Glomerular endothelial cell (primary cell): ENCODE results near the gene CPNE4. TPM values are rescaled to one million over a fixed set of nuclear protein-coding genes. Genes with fewer than 3 reads are reported as not detected.

Source experiments
- DNase-seq: peaks from one replicate; pipeline ENCODE4 v3.0.0-alpha.2; 2011; ENCODE audit warnings: low read depth, low spot score; ENCODE audit errors: extremely low read depth
- total RNA-seq: library from RNA; depleted of rRNA; stranded (reverse); fragments of >200 nt; gene quantifications from 2 replicates; pipeline ENCODE4 v1.2.3, GENCODE V29; 2015

Gene CPNE4
- total RNA-seq, 1 donor from 2014 or later: not detected

DNA sequence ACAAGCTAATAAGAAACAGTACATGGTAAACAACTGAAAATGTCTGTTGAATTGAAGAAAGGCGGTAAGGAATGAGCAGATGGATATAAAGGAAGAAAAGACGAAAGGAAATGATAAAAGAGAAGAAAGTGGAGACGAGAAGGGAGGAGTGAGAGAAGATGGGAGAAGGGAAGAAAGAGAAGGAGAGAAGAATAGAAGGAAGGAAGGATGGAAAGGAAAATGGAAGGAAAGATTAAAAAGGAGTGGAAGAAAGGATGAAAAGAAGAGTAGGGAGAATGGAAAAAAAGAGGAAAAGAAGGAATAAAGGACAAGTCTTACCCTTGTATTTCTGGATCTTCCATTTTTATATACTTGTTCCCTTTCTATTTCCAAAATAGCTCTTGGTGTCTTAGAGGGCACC, 17.7 kb downstream of the CPNE4 start:
- DNase-seq: no peak

DNA sequence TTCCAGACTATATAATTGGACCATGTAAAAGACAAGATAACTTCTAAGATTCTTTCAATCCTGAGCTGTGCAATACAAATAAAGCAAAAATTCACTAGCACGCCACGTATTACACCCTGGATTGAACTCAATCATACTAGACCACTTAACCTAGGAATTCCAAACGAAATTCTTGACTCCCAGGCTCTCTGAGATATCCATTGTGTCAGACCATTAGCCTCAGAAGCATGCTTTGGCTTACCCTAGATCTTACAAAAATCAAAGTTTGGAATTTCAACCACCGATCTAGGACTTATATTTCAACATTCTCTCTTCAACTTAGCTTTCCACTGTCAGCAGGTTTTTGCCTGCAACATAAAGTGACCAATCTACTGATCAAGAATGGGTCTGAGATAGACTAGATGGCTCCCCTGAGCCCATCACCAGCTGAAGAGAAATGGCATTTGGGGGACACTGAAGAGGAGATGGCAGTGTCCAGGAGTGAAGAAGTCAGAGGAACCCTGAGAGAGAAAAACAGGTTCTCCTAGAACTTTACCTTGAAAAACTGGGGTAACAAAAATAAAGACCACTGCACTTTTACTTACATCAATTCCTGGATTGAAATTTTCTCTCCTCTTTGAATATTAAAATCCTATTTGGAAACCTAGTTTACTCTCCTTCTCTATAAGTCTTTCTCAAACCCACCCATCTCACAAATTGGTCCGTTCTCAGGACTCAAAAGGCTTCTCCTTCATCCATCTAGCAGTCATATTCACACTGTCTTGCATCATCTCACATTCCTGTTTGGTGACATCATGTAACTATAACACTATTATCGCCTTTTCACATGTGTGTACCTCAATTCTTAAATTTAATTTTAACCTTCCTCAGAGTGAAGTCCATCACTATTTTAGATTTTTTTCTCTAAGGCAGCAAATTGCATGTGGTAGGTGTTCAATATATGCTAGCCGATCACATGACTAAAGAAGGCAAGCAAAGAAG, 18.5 kb downstream of the CPNE4 start:
- no peak for DNase-seq

DNA sequence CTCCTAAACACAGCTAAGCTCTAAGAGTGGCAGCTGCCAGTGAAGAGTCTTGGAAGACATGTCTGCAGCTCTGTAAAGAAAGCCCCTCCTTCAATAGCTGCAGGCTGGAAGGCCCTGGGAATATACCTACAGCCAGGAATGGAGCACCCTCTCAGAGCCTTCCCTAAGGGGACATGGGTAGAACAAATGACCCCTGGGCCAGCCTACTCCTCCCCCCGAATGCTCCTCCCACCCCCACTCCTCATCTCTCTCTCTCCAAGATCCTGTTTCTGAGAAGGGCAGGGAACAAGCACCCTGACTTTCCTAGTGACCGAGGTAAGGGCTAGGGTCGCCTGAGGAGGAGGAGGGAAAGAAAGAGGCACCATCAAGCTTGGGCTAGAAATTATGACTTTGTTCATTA, 20.7 kb downstream of the CPNE4 start:
- DNase-seq: no peak

DNA sequence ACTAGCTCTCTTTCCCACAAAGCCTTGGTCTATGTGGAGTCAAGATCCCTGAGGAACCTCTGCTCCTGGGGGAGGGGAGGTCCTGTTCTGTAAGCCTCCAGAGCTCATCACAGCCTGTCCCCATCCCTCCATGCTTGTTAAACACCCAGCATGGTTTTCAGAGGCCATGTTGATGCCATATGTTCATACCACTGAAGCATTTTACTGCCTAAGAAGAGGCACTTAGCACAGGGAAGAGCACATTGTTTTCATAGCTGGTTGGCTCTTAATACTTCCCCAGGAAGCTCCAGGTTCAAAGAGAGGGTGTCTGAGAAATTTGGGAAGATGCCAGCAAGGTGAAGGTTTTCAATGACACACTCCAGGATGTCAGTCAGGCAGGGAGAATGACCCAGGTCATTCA, 25.6 kb downstream of the CPNE4 start:
- DNase-seq: no peak

DNA sequence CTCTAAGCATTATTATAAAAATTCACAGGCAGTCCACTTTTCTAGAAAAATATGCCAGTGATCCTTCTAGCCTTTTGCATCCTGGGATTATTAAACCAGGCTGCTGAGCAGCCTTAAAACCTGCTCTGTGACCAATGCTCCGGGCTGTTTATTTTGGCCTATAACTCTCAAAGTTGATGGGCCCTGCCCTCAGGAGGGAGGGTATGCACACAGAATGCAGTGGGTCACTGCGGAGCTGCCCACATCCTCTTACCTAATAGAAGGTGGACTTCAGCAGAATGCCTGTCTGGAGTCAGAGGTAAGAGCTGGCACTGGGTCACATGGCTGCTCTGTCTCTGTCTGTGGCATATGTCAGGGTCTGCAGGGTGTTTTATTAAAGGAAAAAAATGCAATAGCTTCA, 26.0 kb downstream of the CPNE4 start:
- DNase-seq: no peak

DNA sequence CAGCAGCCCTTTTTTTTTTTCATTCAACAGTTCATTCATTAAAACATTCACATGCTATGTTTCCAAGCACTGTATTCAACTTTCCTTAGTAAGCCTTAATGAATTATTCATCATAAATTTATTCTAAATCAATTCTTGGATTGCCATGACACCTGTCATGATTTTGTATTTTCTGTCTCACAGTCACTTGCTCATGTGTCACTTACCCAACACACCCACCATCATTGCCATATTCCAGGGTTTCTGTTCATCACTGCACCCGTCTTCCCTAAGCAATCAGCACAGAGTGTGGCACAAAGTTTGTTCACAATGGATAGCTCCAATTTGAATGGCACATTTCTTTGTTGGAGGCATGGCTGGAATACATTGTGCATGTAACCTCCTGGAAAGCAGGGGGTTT, 27.2 kb downstream of the CPNE4 start:
- DNase-seq: no peak

DNA sequence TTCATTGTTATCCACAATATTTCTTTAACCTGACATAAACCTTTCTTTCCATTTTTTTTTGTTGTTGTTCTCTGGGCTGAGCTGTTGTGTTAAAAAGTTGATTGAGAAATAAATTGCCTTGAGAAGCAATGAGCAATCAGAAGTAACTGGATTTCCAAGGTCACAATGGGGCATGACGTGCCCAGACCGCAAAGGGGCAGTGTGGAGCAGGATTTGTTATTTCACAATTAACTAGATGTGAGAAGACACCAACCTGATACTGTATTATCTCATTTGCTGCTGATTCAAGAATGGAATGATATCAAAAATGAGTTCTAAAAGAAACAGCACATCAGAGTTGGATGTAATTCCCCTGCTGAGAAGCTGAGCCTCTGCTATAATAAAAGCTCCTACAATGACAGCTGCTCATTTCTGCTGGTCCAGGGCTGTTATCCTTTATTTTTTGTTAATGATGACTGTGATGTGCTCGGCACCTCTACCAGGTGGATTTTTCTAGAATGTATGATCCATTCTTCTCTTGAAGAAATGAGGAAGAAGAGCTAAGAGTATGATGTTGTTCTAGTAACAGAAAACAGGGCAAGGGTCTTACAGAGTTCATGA, 28.1 kb downstream of the CPNE4 start:
- DNase-seq: no peak

DNA sequence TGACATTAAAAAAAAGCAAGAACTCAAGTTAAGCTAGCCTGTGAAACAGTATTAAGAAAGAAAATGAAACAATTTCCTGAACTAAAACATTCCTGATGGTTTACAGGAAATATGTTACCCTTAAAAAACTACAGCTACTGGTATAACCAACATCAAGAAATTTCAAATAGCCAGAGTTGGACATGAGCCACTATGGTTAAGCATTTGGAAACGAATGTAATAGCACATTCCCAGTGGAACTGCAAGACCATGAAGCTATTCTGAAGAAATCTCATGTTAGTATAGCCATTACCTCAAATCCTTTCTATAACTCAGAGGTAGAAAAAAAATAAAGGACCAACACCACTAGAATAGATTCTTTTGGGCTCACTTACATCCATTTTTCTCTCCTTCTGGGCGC, 30.2 kb downstream of the CPNE4 start:
- no peak for DNase-seq

DNA sequence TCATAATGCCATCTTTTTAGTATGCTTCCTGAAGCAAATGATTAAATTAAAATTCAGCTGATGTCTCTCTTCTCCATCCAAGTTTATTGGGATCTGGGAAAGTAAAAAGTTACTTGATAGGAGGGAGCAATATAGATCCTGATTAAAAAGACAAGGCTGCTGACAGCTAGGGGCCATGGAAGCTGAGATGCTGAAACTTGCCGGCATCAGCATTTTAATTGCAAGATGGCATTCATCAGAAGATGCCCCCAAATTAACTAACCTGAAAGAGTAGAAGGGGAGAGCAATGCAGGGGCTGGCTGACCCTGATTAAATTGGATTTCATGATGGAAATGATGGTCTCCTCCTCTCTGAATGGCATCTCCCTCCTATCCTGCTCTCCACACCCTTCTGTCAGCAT, 31.1 kb downstream of the CPNE4 start:
- no peak for DNase-seq

DNA sequence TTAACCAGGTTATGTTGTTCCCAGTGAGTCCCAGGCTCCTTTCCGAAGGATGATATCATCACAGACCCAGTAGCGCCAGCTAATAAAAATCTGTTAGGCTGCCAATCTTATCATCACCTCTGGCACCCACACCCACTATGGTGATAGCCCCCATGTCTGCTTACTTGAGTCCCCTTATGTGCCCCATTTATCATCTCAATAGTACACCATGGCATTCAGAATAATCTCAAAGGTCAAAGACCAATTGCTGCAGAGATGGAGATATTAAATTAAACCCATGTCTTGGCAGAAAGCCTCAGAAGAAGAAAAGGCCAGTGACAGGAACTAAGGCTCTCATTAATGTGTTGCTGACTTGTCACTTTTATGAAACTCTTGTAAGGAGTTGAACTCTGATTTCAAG, 32.8 kb downstream of the CPNE4 start:
- no peak for DNase-seq

DNA sequence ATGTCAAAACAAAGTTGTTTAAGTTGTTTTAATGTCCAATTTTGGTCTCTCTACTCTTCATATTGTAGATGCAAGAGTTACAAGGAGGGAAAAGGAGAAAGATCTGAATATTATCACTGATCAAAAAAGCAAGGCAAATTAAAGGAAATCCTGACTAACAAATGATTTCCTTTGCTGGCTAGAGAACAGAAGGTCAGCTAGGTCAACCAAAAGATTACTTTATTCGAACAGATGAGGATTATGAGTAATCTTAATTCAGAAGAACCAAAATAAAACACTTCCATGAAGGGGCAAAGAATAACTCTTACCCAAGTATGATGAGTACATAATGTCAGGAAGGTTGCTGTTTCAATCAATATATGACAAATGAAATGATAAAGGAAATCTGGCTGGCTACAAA, 33.8 kb downstream of the CPNE4 start:
- DNase-seq: no peak

DNA sequence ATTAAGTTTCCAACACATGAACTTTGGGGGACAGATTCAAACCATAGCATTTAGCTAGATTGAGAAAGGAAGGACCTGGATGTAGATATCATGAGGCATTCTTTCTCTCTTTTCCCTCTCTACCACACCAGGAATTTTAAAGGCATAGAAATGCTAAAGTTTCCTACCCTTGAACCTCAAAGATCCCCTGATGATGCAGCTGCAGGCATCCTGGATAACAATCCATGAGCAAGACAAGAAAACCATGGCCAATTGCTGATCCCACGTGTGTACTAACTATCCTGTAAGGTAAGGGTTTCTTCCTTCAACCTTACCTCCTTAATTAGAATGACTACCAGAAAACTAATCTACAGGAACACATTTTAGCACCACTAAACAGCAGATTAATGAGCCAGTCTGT, 36.8 kb downstream of the CPNE4 start:
- DNase-seq: no peak

DNA sequence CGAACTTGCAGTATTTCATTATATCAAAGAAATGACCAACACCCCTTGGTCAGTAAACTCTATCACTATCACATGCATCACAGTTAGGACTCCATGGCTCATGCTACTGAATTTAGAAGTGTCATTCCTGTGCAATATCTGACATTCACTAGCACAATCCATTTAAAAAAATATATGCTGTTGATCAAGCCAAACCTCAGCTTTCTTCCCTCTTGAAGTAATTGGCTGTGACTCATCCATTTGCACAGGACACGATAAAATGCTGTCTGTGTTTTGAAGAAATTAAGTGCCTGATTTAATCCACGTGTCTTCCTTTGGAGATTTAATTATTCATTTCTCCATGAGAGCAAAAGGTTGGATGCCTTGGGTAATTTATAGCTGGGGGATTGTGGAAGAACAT, 38.9 kb downstream of the CPNE4 start:
- no peak for DNase-seq

DNA sequence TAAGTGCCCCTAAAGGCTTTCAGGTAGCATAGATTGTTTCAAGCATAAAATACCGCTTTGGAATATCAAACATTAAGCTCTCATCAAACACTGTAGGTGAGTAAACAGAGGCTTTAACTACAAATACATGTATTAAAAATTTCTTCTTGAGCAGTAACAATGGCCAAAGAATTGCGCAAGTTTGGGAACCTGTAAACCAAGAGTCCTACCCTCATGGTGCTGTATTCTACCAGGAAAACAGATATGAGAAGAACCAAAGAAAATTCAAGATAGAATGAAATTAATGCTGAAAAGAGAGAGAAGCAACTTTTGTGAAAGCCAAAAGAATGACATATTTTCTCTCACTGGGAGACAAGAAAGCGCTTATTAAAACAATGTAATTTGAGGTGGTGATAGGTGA, 45.5 kb downstream of the CPNE4 start:
- no peak for DNase-seq

DNA sequence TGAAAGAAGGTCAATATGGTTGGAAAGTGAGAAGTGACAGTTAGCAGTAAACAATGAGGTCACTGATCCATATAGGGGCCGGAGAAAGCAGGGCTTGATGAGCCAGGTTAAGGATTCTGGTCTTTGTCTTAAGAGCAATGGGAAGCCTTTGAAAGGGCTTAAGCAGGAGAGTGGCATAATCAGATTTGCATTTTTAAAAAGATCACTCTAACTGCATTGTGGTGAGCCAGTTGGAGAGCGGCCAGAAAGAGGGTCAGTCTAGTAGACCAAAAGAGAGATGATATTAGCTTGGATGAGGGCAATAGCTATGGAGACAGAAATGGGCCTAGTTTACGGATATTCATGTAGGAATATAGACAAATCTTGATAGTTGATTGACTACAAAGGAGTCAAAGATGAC, 46.6 kb downstream of the CPNE4 start:
- DNase-seq: no peak

DNA sequence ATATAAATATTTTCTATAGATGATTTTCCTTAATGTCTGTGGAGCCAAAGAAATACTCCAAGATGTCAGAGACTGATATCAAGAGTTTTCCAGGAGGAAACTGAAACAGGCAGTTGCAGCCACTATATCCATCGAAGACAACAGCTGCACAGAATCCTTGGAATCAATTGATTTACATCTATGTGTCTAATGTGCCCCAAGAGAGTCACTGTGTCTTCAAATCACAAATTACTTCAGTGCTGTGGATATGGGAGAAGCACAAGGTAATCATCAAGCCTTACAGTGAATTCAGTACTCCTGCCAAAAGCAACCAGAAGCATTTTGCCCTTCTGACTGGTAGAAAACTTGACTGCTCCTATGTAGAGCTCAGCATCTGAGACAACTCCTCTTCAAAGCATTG, 51.1 kb downstream of the CPNE4 start:
- no peak for DNase-seq

DNA sequence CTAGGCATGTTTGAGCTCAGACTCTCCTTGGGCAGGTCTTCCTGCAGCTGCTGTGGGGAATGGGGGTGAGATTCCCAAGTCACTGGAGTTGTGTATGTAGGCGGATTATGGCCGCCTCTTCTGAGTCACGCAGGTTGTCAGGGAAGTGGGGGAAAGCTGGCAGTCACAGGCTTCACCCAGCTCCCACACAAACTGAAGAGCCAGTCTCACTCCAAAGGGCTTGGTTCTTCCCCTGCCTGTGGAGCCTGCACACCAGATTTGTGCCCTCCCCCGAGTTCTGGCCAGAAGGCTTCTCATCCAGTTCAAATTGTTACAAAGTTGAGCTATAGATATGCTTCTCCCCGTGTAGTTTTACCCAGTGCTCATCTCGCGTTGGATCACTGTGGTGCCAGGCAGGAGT, 53.5 kb downstream of the CPNE4 start:
- no peak for DNase-seq

DNA sequence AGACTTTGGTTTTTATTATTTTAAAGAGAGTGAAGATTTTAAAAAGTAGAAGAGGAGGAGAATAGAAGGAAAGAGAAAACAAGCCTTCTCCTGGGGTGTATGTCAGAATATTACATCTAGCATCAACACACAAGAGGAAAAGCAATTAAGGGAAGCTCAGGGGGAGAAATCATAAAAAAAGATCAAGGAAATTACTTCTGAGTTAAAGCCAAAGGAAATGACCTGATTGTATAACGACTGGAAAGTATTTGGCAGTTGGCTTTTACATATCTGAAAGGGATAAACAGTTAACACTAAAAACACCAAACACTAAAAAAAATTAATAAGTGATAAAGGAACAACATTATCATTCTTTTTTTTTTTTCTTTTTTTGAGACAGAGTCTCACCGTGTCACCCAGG, 58.4 kb downstream of the CPNE4 start:
- DNase-seq: no peak

DNA sequence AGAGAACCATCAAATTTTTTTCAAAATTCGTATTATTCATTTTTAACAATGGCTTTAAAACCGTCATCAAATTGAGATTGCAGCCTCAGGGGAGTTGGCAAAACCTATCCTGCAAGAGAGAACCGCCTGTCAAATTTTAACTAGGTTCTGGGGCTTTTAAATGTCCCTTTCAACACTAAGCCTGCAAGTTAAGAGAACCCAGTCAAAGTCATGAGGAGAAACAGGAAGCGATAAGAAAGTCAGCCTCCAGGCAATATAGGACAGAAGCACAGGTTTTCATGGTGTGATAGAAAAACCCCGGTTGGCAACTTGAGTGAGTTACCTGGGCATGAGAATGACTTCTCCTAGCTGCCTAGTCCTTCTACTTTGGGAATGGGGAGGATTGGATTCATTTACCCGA, 59.8 kb downstream of the CPNE4 start:
- DNase-seq: no peak

DNA sequence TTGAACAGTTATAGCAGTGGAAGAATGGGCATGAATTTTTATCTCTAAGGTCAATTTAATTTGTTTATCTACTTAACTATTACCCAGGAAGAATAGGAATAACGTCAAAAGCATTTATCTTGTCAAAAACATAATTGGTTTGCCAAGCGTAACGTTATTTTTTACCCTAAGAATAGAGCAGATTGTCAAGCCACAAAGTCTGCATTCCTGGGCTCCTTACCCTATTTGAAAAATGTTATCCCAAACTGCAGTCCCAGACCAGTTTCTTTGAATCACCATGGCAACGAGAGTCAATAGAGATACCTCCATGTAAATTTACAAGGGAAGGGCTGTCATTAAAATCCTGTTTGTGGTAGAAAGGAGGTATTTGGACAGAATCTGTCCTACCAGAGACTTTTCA, 61.1 kb downstream of the CPNE4 start:
- no peak for DNase-seq

DNA sequence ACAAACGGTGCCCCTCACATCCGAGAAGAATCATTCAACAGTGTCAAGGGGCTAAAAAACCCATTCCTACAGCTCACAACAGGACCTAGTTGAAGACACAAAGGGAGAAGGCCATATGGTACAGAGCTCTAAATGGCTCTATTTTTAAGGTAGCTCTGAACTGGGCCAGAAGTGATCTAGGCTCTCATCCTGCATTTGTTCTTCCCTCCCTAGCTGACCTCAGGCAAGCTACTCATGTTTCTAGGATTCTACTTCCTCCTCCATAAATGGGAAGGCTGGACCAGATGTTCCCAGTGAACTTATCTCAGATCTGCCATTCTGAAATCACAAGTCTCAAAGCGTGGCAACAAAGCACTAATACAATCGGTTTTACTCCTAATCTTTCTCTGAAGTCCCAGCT, 62.3 kb downstream of the CPNE4 start:
- no peak for DNase-seq

DNA sequence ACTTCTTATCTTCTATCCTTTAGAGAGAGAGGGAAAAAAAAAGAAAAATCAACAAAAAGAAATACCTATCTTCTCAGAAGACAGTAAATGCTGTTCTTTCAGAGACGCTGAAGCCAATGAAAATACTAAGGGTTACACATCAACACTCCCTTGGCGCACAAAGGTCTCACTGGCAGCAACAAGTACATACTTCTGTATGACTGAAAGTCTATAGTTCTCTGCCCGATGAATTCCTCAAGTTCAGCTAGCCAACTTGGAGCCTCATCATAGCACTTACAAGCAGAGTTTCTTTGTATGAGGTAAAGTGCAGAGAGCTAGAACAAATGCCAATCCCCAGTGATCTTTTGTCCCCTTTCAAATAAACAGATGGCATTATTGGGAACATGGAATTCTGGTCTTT, 62.7 kb downstream of the CPNE4 start:
- no peak for DNase-seq
